Astrocyte (in vitro differentiated cells and primary cell): Measurements from ENCODE around the gene TSPAN15. TPM values are rescaled to one million over a fixed set of nuclear protein-coding genes. Genes with fewer than 3 reads are reported as not detected.

Source experiments
- DNase-seq: peaks from one replicate; pipeline ENCODE4 v3.0.0-alpha.2; 2010; ENCODE audit warnings: low read depth
- FAIRE-seq: peaks from 2 replicates; lab custom pipeline; 2011; peaks lifted over from hg19 to GRCh38; lab: Jason Lieb, UNC
- H2AFZ ChIP-seq: 2 replicates; pipeline ENCODE4 v1.6.0; 2012; ENCODE audit warnings: low read depth, low read length, inconsistent platforms
- H3K27ac ChIP-seq: 2 replicates; pipeline ENCODE4 v1.5.1; 2011; ENCODE audit warnings: low read depth, low read length, inconsistent platforms
- H3K27me3 ChIP-seq: 2 replicates; pipeline ENCODE4 v1.6.0; 2011; ENCODE audit warnings: low read length, inconsistent platforms; ENCODE audit not compliant: insufficient read depth
- H3K36me3 ChIP-seq: 2 replicates; pipeline ENCODE4 v1.5.1; 2011; ENCODE audit warnings: low read length, inconsistent platforms; ENCODE audit not compliant: insufficient read depth
- H3K4me1 ChIP-seq: 2 replicates; pipeline ENCODE4 v1.5.1; 2011; ENCODE audit warnings: low read length, inconsistent platforms; ENCODE audit not compliant: insufficient read depth
- H3K4me2 ChIP-seq: 2 replicates; pipeline ENCODE4 v1.6.0; 2012; ENCODE audit warnings: low read length, inconsistent platforms
- H3K4me3 ChIP-seq: 2 replicates; pipeline ENCODE4 v1.5.1; 2011; ENCODE audit warnings: low read depth, mild to moderate bottlenecking, low read length, inconsistent platforms; ENCODE audit not compliant: insufficient read depth
- H3K79me2 ChIP-seq: 2 replicates; pipeline ENCODE4 v1.6.0; 2012; ENCODE audit warnings: mild to moderate bottlenecking, low read length, inconsistent platforms; ENCODE audit not compliant: insufficient read depth
- H3K9ac ChIP-seq: 2 replicates; pipeline ENCODE4 v1.6.0; 2012; ENCODE audit warnings: mild to moderate bottlenecking, low read length, inconsistent platforms
- H3K9me3 ChIP-seq: 2 replicates; pipeline ENCODE4 v1.5.1; 2012; ENCODE audit warnings: low read depth, mild to moderate bottlenecking, low read length, inconsistent platforms; ENCODE audit not compliant: insufficient read depth
- H4K20me1 ChIP-seq: 2 replicates; pipeline ENCODE4 v1.6.0; 2012; ENCODE audit warnings: low read length, inconsistent platforms; ENCODE audit not compliant: insufficient read depth
- H3K27ac Mint-ChIP-seq: one replicate; pipeline ENCODE4 v1.8.0; 2021; ENCODE audit warnings: mild to moderate bottlenecking, mixed read lengths; ENCODE audit not compliant: unreplicated experiment
- H3K27me3 Mint-ChIP-seq: one replicate; pipeline ENCODE4 v1.8.0; 2021; ENCODE audit warnings: low read depth, mixed read lengths; ENCODE audit not compliant: unreplicated experiment
- H3K36me3 Mint-ChIP-seq: one replicate; pipeline ENCODE4 v1.8.0; 2021; ENCODE audit warnings: low read depth, mixed read lengths; ENCODE audit not compliant: unreplicated experiment
- H3K4me1 Mint-ChIP-seq: one replicate; pipeline ENCODE4 v1.8.0; 2021; ENCODE audit warnings: low read depth, mixed read lengths; ENCODE audit not compliant: unreplicated experiment
- H3K4me3 Mint-ChIP-seq: one replicate; pipeline ENCODE4 v1.8.0; 2021; ENCODE audit warnings: mild to moderate bottlenecking, moderate library complexity, mixed read lengths; ENCODE audit not compliant: unreplicated experiment
- H3K9me3 Mint-ChIP-seq: one replicate; pipeline ENCODE4 v1.8.0; 2021; ENCODE audit warnings: mild to moderate bottlenecking, mixed read lengths; ENCODE audit not compliant: unreplicated experiment
- EZH2 ChIP-seq: IDR thresholded peaks from 2 replicates; pipeline ENCODE4 v1.6.1; 2012; ENCODE audit warnings: mild to moderate bottlenecking, low read length, inconsistent platforms; ENCODE audit not compliant: insufficient read depth
- total RNA-seq: library from RNA; stranded (reverse); gene quantifications from 2 replicates; pipeline ENCODE4 v1.2.1, GENCODE V29; 2021
- TF ChIP-seq, protein P1 (sequence below): IDR thresholded peaks from 2 replicates; pipeline ENCODE4 v1.5.1; 2011; ENCODE audit warnings: low read depth, mild to moderate bottlenecking, inconsistent platforms, low read length, moderate library complexity; ENCODE audit not compliant: insufficient read depth

Gene TSPAN15
- total RNA-seq, 1 donor from 2014 or later, result 9.4 TPM

GRCh38 chr10:69513617-69514016 is 62.4 kb downstream of the TSPAN15 start:
- Histone ChIP-seq H3K79me2 (no peaks in the 10 kb centered on the region), H3K27ac (no peak overlapping the region), H3K27me3 (peaks cover 21% of the 10 kb centered on the region), H3K9me3 (no peaks in the 10 kb centered on the region), H3K4me3 (no peak overlapping the region), H3K36me3 (no peaks in the 10 kb centered on the region), H3K4me2 (no peak overlapping the region), H3K4me1 (no peaks in the 10 kb centered on the region), H4K20me1 (no peaks in the 10 kb centered on the region), H2AFZ (no peak overlapping the region), H3K9ac (no peak overlapping the region)
- H3K36me3 Mint-ChIP-seq, result no peaks in the 10 kb centered on the region
- DNase-seq (no peak), FAIRE-seq (no peak)
- H3K4me1 Mint-ChIP-seq, result peaks cover 3% of the 10 kb centered on the region
- TF ChIP-seq, protein P1, sequence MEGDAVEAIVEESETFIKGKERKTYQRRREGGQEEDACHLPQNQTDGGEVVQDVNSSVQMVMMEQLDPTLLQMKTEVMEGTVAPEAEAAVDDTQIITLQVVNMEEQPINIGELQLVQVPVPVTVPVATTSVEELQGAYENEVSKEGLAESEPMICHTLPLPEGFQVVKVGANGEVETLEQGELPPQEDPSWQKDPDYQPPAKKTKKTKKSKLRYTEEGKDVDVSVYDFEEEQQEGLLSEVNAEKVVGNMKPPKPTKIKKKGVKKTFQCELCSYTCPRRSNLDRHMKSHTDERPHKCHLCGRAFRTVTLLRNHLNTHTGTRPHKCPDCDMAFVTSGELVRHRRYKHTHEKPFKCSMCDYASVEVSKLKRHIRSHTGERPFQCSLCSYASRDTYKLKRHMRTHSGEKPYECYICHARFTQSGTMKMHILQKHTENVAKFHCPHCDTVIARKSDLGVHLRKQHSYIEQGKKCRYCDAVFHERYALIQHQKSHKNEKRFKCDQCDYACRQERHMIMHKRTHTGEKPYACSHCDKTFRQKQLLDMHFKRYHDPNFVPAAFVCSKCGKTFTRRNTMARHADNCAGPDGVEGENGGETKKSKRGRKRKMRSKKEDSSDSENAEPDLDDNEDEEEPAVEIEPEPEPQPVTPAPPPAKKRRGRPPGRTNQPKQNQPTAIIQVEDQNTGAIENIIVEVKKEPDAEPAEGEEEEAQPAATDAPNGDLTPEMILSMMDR, result no peak
- H3K9me3 Mint-ChIP-seq, result peaks cover 1% of the 10 kb centered on the region
- H3K27me3 Mint-ChIP-seq, result peaks cover 16% of the 10 kb centered on the region
- no peak overlapping the region for H3K4me3 Mint-ChIP-seq
- H3K27ac Mint-ChIP-seq, result no peak overlapping the region

GRCh38 chr10:69515699-69516259 is 64.5 kb downstream of the TSPAN15 start:
- Histone ChIP-seq H3K4me2 (no peak overlapping the region), H3K36me3 (no peaks in the 10 kb centered on the region), H3K79me2 (no peaks in the 10 kb centered on the region), H2AFZ (no peak overlapping the region), H3K9me3 (no peaks in the 10 kb centered on the region), H3K4me3 (no peak overlapping the region), H3K4me1 (no peaks in the 10 kb centered on the region), H3K9ac (no peak overlapping the region), H3K27me3 (peaks cover 23% of the 10 kb centered on the region), H3K27ac (no peak overlapping the region), H4K20me1 (no peaks in the 10 kb centered on the region)
- Mint-ChIP-seq H3K27me3 (peaks cover 11% of the 10 kb centered on the region), H3K9me3 (no peaks in the 10 kb centered on the region), H3K4me3 (no peak overlapping the region), H3K36me3 (no peaks in the 10 kb centered on the region), H3K4me1 (peaks cover 3% of the 10 kb centered on the region), H3K27ac (no peak overlapping the region)
- FAIRE-seq, result no peak
- TF ChIP-seq EZH2, result no peak
- TF ChIP-seq, protein P1, result peak; percentile 78
- DNase-seq, result peak; percentile 17

DNA sequence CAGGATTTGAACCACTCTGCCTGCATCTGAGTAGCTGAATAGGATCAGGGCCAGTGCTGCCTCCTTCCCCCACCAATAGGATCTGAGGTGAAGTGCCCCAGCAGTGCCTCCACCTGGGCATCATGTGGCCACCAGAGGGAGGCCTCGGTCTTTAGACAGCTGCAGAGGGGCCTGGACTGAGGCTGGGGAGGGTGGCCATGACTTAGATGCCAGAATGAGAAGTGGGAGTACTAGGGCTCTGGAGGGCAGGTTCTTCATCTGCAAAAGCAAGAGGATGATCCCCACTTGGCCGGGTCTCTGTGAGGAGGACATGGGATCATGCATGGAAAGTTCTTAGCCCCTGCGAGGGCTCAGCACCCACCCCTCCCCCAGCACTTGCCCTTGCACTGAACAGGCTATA is 65.1 kb downstream of the TSPAN15 start:
- H3K27me3 ChIP-seq, result peaks cover 23% of the 10 kb centered on the region
- H3K4me1 ChIP-seq, result no peaks in the 10 kb centered on the region
- H4K20me1 ChIP-seq, result no peaks in the 10 kb centered on the region
- Mint-ChIP-seq H3K36me3 (no peaks in the 10 kb centered on the region), H3K27me3 (peaks cover 11% of the 10 kb centered on the region), H3K9me3 (no peaks in the 10 kb centered on the region), H3K27ac (no peak overlapping the region), H3K4me1 (peaks cover 3% of the 10 kb centered on the region), H3K4me3 (no peak overlapping the region)
- no peak overlapping the region for H3K27ac ChIP-seq
- no peaks in the 10 kb centered on the region for H3K79me2 ChIP-seq
- no peak for TF ChIP-seq EZH2
- TF ChIP-seq, protein P1, result no peak
- H3K4me3 ChIP-seq, result no peak overlapping the region
- no peak overlapping the region for H3K4me2 ChIP-seq
- no peaks in the 10 kb centered on the region for H3K36me3 ChIP-seq
- H3K9ac ChIP-seq, result no peak overlapping the region
- no peak overlapping the region for H2AFZ ChIP-seq
- no peak for FAIRE-seq
- H3K9me3 ChIP-seq, result no peaks in the 10 kb centered on the region
- no peak for DNase-seq
